ENCODE results near the gene HDAC4.

HDAC4 gene

DNA sequence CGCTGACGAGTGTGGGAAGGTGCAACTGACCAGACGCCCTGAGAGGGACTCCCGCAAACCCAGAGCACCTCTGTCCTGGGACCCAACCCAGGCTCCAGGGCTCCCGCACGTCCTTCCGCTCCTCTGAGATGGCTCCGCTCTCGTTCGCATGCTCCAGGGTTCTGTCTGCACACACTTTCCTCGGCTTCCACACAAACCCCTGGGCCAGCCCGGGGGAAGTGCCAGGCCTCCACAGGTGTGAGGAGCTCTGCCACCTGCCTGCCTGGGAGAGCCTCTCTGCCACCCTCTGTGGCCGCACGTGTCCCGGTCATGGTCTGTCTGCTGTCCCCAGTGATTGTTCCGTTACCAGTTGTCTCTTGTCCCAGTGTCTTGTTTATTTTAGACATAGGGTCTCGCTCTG lies 222.9 kb downstream of the HDAC4 start:
- TF ChIP-seq GATA3 (IDR thresholded peaks at IDR 0.05; ENCODE audit: low read depth, low read length) (no peak), GATA2 (IDR thresholded peaks at IDR 0.05; ENCODE audit: low read depth, low read length) (no peak)

DNA sequence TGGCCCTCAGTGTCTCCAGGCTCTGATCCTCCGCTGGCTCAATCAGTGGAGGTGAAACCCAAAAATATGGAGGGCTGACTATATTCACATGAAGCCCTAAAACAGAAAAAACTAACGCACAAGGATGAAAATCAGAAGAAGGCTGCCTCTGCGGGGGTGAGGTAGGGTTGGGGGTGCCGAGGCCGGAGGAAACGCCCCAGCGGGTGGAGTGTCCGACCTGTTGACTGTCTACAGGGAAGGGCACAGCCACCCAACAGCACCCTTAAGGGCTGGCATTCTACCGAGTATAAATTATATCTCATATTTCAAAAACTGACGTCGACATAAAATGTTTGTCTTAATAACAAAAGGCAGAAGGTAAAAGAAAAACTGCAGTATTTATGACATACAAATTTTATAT lies 223.5 kb downstream of the HDAC4 start:
- TF ChIP-seq GATA2 (IDR thresholded peaks at IDR 0.05; ENCODE audit: low read depth, low read length) (no peak), GATA3 (IDR thresholded peaks at IDR 0.05; ENCODE audit: low read depth, low read length) (no peak)

DNA sequence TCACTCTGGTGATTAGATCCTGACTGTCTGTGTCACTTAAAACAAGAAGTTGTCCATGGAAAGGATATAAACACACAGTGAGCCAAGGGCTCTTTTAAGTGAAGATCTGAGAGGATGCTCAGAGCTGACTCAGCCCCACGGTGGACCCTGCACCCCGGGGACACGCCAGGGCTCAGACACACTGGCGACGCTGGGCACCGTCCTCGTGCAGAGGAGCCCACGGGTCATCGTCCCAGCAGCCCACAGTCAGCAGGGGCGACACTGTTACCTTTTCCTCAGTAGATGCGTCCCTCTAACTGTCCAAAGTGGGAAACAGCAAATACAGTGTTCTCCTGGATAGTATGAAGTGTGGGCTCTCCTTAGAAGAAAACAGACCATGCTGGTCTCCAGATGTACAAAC lies 225.6 kb downstream of the HDAC4 start:
- TF ChIP-seq GATA3 (IDR thresholded peaks at IDR 0.05; ENCODE audit: low read depth, low read length) (no peak), GATA2 (IDR thresholded peaks at IDR 0.05; ENCODE audit: low read depth, low read length) (no peak)

- no peak for TF ChIP-seq GATA3 (IDR thresholded peaks at IDR 0.05; ENCODE audit: low read depth, low read length)
- TF ChIP-seq GATA2 (IDR thresholded peaks at IDR 0.05; ENCODE audit: low read depth, low read length), result no peak
Observed at GRCh38 chr2:239173301-239173700, 227.5 kb downstream of the HDAC4 start.

DNA sequence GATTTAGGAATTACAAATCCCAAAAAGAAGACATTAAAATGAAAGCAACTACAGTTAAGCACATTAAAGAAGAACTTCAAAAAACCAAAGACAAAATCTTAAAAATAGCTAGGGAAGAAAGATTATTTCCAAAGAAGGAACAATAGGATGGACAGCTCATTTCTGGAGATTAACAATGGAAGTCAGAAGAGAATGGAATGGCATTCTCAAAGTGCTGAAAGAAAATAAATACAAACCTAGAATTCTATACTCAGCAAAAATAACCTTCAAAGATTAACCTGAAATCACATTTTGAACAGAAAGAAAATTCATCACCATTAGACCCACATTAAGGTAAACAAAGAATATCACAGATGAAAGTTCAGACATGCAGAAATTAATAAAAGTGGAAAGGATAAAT lies 229.2 kb downstream of the HDAC4 start:
- TF ChIP-seq GATA3 (IDR thresholded peaks at IDR 0.05; ENCODE audit: low read depth, low read length) (no peak), GATA2 (IDR thresholded peaks at IDR 0.05; ENCODE audit: low read depth, low read length) (no peak)

DNA sequence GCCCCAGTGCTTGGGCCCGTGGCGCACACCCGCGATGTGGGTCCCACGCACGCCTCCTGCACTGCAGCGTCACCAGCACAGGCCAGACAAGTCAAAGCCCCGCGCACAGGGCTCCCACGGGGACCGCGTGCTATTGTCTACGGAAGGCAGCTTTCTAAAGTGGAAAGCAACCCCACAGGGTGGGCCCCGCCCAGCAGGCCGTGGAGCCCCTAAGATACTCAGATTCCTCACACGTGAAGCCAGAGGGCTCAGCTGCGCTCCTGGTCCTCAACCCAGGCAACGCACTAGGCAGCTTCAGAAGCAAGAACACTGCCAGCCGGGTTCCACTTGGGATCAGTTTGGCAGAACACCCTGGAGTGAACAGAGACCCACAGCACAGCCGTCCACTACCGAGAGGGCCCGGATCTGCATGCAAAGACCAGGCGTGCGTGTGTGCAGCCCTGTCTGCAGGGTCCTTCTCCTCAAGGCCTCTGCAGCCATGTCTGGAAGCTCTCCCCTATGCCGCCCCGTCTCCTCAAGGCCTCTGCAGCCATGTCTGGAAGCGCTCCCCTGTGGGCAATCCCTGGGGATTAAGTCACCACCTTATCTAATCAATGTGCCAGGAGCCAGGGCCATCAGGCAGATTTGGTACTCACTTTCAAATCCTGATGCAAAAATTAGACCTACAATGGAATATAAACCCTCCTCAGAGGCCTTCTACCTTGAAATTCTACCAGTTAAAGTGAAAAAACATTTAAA lies 231.3 kb downstream of the HDAC4 start:
- TF ChIP-seq GATA2 (IDR thresholded peaks at IDR 0.05; ENCODE audit: low read depth, low read length) (no peak), GATA3 (IDR thresholded peaks at IDR 0.05; ENCODE audit: low read depth, low read length) (no peak)

DNA sequence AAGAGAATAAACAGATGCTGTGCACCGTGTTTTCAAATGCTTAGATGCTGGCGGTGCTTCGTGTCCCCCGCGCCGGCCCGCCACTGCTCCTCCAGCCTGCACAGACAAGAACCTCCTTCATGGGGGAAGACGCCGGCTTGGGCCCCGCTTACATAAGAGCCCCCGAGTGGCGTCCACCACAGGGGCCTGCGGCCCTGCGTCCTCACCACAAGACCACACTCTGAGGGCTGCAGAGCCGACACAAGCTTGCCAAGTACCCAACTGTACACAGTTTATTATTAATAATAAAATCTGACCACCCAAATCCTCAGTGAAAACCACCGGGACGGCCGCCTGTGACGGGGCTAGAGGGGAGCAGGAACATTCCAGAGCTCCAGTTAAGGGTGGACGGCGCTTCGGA lies 232.2 kb downstream of the HDAC4 start:
- no peak for TF ChIP-seq GATA3 (IDR thresholded peaks at IDR 0.05; ENCODE audit: low read depth, low read length)

DNA sequence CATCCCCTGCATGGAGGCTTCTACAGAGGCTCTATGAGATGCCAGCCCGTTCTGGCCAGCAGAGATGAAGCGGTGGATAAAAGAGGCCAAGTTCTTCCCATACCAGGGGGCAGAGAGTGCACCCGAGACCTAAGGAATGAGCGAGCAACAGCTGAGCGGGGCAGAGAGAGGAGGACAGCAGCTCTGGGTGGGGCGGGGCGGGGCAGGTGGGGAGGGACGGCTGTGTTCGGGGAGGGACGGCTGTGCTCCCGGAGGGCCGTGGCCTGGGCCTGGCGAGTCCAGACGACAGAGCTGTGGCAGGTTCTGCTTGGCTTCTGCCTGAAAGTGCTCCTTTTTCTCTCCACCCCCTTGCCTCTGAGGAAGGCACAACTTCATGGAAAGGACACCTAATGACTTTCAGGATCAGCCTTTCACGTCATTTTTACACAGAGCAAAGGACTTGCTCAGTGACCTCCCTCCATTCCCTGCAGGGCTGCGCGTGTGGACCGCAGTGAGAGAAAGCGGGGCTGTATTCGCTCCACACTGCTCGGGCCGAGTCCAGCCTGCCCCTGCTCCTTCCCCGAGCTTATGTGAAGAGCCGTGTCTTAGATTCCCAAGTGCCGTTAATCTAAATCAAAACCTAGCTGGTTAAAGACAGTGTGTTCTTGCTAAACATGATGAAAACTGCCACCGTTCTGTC lies 232.9 kb downstream of the HDAC4 start:
- TF ChIP-seq GATA2 (IDR thresholded peaks at IDR 0.05; ENCODE audit: low read depth, low read length) (no peak), GATA3 (IDR thresholded peaks at IDR 0.05; ENCODE audit: low read depth, low read length) (no peak)

- TF ChIP-seq GATA2 (IDR thresholded peaks at IDR 0.05; ENCODE audit: low read depth, low read length) (no peak), GATA3 (IDR thresholded peaks at IDR 0.05; ENCODE audit: low read depth, low read length) (no peak)
Observed at GRCh38 chr2:239167011-239167673, 233.7 kb downstream of the HDAC4 start.

GRCh38 chr2:239166201-239166834 lies 234.5 kb downstream of the HDAC4 start:
- TF ChIP-seq GATA3 (IDR thresholded peaks at IDR 0.05; ENCODE audit: low read depth, low read length) (no peak), GATA2 (IDR thresholded peaks at IDR 0.05; ENCODE audit: low read depth, low read length) (no peak)

DNA sequence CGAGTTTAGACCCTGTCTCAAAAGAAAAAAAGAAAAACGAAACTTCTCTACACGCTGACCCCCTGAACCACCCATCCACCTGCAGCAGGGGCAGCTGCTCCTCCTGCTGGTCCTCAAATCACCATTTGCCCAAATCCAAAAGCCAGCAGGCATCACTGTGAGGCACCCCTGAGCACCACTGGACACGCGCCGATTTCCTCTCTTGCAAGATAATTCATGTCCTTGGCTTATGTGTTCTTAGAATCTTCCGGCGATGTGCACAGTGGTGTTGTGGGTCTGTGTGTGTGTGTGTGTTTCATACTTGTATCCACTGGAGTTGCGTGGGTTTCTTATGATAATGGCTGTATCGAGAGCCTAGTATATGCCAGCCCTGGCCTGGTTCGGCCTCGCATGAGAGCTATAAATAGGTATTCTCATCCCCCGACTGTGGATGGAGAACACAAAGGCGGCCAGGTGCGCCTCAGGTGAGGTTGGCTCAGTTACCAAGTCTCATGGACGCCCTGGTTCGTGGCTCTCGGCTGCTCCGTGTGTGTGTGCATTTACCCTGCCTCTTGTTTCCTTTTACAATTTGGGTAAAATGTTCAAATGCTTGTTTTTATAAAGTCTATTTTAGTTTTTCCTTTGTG lies 235.5 kb downstream of the HDAC4 start:
- no peak for TF ChIP-seq GATA2 (IDR thresholded peaks at IDR 0.05; ENCODE audit: low read depth, low read length)
- TF ChIP-seq GATA3 (IDR thresholded peaks at IDR 0.05; ENCODE audit: low read depth, low read length), result no peak

DNA sequence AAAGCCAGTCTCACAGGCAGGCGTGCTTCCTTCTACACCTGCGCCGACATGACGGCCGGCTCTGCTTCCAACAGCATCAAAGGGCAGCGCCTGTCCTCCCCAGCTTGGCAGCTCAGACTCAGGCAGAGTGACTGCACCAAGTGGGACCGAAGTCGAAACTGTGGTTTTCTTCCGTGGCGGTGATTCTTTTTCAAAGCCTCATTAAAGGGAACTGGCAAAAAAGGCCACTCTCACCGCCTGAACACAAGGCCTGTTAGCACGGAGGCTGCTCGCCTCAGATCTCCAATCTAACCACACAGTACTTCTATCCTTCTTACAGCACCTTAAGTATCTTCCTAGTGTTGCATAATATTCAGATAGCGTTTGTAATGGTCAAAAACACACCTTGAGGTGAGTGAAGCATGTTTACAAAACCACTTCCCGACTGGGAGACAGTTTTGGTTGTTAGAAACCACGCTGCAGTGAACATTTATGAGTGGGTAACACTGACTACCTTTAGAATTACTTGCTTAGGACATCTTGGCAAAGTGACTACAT lies 236.4 kb downstream of the HDAC4 start:
- TF ChIP-seq GATA3 (IDR thresholded peaks at IDR 0.05; ENCODE audit: low read depth, low read length) (no peak), GATA2 (IDR thresholded peaks at IDR 0.05; ENCODE audit: low read depth, low read length) (no peak)

DNA sequence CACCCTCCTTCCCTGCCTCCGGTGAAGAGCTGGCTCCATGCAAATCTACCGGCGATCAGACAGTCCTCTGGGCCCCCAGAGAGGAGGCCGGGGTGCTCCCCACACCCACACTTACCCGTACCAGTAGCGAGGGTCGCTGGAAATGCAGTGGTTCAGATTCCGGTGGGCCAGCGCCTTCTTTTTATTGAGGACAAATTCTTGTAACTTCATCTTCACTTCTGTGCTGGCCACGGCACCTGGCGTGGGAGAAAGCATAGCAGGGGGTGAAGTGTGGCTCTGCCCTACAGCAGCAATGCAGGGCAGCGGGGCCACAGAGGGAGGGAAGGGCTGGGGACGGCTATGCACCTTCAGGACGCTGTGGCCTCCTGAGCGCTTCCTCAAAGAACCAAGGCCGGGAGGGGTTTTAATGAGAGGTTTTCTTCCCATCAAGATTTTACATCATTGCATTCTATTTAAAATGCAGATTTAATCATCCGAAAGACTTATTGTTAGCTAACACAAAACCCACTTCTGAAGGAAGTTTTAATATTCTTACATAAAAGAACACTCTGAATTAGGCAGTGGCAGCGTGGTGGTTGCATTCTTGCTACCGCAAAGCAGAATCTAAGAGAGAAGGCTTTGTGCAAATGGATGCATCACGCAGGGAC lies 237.0 kb downstream of the HDAC4 start:
- TF ChIP-seq GATA3 (IDR thresholded peaks at IDR 0.05; ENCODE audit: low read depth, low read length), result no peak
- TF ChIP-seq GATA2 (IDR thresholded peaks at IDR 0.05; ENCODE audit: low read depth, low read length), result no peak

Data from SH-SY5Y (cell line).